Urothelium cell line (cell line): Measurements from ENCODE around the gene SPINDOC.
A peak's percentile ranks its signal among the peaks of the same experiment; 100 is the strongest.
"Not testable (repeated sequence)": the region's sequence is repeated elsewhere in the genome, so short reads cannot be mapped to it uniquely, and the experiment has no call there.

Source experiments
- DNase-seq: peaks from one replicate; pipeline ENCODE4 v3.0.0; 2011; ENCODE audit warnings: low spot score, mixed read lengths
- FAIRE-seq: peaks from 2 replicates; lab custom pipeline; 2011; peaks lifted over from hg19 to GRCh38; lab: Jason Lieb, UNC

The SPINDOC gene

GRCh38 chr11:63850920-63851319 is 37.7 kb downstream of the SPINDOC start:
- DNase-seq = no peak
- FAIRE-seq = no peak

DNA sequence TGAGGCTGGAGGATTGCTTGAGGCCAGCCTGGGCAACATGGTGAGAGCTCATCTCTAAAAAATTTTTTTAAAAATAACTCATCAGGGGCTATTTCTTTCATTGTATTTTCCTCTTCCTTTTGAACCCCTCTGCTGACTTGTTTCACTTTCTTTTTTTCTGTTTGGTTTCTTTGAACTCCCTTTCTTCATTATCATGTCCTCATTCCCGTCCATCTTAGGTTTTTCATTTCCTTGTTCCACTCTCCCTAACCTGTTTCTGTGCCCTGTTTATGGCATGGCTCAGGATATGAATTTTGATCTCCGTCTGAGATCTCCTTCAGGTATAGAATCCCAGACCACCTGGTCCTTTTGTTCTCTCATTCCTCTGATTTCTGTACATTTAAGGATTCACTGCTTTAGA is 38.1 kb downstream of the SPINDOC start:
- no peak for FAIRE-seq
- no peak for DNase-seq

DNA sequence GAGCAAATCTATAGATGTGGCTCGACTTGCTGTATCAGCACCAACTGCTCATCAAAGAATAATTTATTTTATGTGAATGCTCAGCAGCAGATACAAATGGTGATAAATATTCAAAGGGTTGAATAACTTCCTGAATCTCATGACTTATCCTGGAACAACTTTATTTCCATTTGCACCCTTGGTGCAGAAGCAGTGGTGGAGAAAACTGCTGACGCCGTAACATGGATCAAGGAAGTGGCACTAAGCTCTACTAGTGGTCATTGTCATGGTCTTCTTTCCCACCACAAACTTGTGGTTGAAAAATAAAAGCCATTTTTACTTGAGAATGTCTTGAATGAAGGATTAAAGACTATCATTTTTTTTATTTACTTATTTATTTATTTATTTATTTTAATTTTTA is 40.2 kb downstream of the SPINDOC start:
- FAIRE-seq (no peak), DNase-seq (no peak)

GRCh38 chr11:63854696-63855095 is 41.4 kb downstream of the SPINDOC start:
- FAIRE-seq (no peak), DNase-seq (no peak)

DNA sequence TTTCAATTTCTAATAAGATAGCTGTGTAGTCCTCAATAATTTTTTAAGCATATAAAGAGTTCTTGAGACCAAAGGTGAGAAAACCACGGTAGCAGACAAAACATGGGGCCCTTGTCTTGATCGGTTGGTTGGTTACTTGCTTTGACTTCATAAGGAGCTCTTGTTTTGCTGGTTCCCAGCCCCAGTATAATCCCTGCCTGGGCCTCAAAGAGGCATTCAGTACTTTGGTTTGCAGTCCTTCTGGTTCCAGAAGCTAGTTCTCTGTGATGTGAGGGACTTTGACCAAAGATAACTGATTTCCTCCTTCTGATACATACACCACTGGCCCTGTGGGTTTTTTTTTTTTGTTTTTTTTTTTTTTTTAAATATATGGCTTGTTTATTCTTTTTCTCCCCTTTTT is 42.7 kb downstream of the SPINDOC start:
- no peak for FAIRE-seq

GRCh38 chr11:63858628-63859550 is 45.6 kb downstream of the SPINDOC start:
- no peak for DNase-seq
- no peak for FAIRE-seq

More for the DNA sequence above, 42.7 kb downstream of the SPINDOC start:
- DNase-seq = no peak

DNA sequence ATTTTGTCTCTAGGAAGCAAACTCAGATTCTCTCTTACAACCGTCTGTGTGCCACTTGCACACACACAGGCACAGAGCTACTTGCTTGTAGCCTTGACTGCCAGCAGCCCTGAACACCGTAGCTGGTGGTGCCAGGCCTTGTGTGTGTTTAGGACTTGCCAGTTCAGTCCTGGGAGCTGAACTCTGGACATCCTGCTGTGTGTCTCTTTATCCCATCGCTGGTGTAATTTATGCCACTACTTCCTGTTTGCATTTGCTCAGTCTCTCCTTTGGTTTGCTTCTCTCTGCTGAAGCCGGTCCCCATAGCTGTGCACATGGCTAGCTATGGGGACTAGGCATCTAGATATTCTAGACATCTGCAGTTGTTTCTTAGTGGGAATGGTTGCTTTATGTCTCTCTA is 49.7 kb downstream of the SPINDOC start:
- FAIRE-seq (no peak), DNase-seq (no peak)

- not testable (repeated sequence) for FAIRE-seq, DNase-seq
These were observed 50.4 kb downstream of the SPINDOC start for GRCh38 chr11:63863620-63864019.

DNA sequence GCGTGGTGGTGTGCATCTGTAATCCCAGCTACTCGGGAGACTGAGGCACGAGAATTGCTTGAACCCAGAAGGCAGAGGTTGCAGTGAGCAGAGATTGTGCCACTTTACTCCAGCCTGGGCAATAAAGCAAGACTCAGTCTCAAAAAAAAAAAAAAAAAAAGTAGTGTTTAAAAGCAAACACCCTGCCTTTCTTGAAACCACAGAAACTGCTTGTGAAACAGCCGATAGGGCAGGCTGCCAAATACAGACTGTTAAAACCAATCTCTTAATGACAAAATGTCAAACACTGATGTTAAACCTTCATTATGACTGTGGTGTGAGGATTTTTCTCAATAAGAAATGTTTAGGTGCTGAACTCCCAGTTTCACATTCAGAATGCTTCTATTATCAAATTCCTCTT is 53.0 kb downstream of the SPINDOC start:
- FAIRE-seq = no peak
- no peak for DNase-seq

DNA sequence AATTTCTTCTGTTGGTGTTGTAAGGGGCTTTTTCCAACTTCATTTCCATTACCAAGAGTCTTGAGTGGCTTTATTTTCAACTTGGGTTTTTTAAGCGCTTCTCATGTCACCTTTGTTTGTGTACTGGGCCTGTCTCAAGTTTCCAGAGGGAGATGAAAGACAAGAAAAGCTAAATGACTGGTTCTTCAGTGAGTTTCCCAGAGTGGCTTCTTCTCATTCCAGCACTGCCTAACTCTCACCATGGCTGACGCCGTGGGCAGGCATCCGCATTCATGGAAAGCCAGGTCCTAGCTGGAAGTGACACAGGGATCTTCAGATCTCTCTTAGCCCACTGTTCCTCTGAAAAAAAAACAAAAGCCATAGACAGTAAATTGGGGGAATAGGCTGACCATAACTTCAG is 54.3 kb downstream of the SPINDOC start:
- FAIRE-seq (no peak), DNase-seq (no peak)

GRCh38 chr11:63868399-63869064 is 55.3 kb downstream of the SPINDOC start:
- no peak for FAIRE-seq
- no peak for DNase-seq

DNA sequence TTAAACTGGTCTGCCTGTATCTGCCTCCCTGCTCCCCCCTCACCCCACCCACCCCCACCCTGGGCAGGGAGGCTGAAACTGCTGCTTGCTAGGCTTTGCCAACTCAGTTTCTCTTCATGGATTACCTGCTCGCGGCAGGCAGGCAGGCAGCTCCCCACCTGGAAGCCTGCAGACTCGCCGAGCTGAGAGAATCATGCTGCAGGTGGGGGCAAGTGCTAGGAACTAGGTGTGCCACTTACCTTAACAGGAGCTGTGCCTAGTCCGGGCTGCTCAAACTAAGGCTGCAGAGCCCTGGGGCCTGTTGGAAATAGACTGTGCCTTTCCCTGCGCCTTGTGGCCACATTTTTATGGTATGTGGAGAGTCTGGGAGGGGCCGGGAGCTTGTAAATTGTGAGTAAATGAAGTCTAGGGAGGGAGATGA is 55.9 kb downstream of the SPINDOC start:
- FAIRE-seq (no peak), DNase-seq (no peak)

DNA sequence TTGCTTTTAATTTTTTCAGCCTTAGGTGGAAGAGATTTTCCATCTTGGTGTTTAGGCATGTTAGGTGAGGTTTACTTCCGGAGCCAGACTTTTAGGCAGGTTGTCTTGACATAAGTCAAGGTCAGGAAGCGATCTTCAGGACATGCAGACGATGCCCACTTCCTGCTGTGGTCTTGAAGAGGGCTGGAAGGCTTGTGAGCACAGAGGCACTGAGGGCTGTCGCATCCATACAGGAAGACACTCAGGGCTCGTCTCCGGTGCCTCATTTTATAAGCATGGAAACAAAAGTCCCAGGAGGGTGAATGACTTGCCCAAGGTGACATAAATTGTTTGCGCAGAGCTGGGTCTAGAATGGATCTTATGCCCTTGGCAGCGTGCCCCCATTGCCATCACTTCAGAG is 56.4 kb downstream of the SPINDOC start:
- FAIRE-seq (no peak), DNase-seq (no peak)

DNA sequence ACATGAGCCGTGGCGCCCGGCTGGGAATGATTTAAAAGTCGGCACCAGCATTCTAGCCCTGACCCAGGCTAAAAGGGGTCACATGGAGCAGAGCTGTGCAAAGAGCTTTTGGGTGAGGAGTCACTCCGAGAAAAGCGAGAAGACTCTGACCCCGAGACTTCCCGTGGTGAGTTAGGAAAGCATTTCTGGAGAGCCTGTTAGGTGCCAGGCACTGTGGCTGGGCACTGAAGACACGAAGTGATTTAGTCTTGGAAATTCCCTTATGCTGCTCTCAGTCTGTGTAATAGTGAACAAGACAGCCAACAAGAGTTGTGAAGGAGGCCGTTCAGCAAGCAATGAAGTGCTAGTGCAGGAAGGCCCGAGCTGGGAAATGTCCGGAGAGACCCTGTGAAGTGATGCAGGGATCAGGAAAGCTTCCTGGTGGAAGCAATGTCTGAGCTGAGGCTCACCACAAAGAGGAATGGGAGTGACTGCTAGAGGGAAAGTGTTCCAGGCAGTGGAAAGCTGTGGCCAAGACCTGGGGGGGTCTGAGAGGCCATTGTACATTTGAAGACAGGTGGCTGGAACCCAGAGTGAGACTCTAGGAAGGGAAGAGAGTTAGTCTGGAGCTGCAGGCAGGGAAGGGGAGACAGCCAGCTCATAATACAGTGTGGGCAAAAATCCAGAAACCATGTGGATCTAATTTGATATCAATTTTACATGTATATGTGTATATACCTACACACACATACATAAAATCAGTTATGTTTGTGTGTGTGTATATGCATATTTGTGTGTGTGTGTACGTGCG is 57.3 kb downstream of the SPINDOC start:
- FAIRE-seq (no peak), DNase-seq (no peak)

- DNase-seq (peak; percentile 48), FAIRE-seq (no peak)
These were observed 58.9 kb downstream of the SPINDOC start for GRCh38 chr11:63871962-63872799.

GRCh38 chr11:63872800-63873197 is 59.5 kb downstream of the SPINDOC start:
- FAIRE-seq = no peak
- no peak for DNase-seq

DNA sequence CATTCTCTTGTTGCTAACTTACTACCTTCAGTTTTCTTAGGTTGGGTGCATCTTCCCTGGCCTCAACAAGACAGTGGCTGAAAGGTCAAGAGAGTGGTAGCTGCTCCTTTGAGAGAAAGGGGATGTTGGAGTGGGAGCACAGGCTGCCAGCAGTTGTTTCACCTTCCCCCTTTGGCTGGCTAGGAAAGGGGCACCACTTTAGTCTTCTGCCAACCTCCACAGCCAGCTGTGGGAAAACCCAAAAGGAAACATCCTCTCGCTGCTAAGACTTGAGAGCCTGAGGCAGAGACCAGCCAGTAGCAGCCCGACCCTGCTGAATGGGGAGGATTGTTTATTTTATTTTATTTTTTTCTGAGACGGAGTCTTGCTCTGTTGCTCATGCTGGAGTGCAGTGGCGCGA is 60.1 kb downstream of the SPINDOC start:
- FAIRE-seq (no peak), DNase-seq (no peak)

- FAIRE-seq (no peak), DNase-seq (no peak)
These were observed 61.3 kb downstream of the SPINDOC start for GRCh38 chr11:63874511-63874910.

DNA sequence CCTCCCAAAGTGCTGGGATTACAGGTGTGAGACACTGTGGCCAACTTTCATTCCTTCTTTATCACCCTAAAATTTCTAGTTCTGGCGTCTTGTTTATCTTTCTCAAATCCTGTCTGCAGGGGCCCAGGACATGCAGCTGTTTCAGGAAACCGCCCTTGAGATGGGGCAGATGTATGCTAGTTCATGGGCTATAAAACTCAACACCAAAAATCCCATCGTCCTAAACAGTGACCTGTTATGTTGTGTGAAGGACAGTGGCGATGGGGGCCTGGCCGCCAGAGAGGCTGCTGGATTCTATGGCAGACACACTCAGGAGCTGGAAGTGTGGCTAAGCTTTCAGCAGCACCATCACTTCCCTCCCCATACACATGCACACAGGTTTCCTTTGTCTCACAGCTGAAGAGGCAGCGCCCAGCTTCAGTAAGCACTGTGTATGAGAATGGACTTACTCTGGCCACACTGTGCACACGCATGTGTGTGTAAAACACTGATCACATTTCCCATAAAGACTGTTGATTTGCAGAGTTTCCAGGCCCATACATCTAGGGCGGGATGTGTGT is 62.3 kb downstream of the SPINDOC start:
- no peak for FAIRE-seq

DNA sequence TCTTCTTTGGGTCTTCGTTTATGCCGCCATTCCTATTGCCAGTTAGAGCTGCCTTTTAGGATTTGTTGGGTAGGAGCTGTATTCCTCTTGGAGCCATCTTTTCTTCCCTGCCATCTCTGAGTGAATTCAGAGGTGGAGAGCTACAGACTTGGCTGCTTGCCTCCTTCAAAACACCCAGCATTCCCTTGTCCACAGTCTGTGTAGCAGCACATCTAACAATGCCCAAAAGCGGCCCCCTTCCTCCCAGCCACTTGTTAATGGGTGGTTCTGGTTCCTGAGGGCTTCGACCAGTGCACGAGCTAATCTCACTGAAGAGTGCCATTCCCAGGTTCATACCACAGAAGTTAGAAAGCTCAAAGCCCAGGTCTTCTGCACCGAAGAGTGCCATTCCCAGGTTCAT is 63.4 kb downstream of the SPINDOC start:
- FAIRE-seq (no peak), DNase-seq (no peak)

More for the DNA sequence above, 62.3 kb downstream of the SPINDOC start:
- no peak for DNase-seq
